ENCODE data around the gene DHRS13.
"Not testable (repeated sequence)": the region's sequence is repeated elsewhere in the genome, so short reads cannot be mapped to it uniquely, and the experiment has no call there.

The DHRS13 gene

DNA sequence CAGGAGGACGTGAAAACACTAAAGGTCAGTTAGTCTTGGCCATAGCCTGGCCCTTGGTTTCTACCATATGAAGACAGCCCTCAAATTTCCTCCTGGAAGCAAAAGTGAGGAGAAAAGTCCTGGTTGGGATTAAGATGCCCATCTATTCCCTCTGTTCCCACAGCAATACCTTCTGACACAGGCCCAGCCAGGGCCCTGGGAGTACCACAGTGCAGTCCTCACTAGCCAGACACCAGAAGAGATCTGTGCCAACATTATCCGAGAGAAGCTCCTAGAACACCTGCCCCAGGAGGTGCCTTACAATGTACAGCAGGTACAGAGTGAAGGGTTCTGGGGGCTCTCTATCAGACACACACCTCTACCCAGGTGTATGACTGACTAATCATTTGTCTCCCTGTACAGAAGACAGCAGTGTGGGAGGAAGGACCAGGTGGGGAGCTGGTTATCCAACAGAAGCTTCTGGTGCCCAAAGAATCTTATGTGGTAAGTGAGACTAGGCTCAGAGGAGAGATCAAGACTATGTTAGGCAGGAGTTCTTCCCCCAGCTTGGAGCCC lies 44.0 kb downstream of the DHRS13 start:
- DNase-seq (ENCODE audit: low spot score): no peak

DNA sequence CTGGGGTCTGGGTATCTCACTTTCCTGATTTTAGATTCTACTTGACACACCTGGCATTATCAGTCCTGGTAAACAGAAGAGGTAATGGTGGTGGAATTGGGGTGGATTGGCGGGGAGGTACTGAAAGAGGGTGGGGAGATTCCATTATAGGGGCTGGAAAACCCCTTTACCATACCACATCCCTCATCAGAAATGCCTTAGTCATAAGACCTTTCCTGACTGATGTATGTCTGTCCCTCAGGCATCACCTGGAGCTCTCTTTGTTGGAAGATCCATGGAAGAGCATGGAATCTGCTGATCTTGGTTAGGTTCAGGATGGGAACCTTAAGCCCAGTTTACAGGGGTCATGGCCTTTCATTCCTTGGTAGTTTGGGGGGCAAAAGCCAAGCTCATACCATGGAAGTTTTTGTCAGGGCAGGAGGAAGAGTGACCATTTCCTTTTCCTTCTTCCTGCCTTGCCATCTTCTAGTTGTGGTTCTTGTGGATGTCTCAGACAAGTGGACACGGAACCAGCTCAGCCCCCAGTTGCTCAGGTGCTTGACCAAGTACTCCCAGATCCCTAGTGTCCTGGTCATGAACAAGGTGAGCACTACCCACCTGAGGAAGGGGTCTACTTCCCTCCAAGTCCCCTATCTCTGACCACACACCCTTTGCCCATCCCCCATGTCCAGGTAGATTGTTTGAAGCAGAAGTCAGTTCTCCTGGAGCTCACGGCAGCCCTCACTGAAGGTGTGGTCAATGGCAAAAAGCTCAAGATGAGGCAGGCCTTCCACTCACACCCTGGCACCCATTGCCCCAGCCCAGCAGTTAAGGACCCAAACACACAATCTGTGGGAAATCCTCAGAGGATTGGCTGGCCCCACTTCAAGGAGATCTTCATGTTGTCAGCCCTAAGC lies 44.7 kb downstream of the DHRS13 start:
- no peak for DNase-seq (ENCODE audit: low spot score)

DNA sequence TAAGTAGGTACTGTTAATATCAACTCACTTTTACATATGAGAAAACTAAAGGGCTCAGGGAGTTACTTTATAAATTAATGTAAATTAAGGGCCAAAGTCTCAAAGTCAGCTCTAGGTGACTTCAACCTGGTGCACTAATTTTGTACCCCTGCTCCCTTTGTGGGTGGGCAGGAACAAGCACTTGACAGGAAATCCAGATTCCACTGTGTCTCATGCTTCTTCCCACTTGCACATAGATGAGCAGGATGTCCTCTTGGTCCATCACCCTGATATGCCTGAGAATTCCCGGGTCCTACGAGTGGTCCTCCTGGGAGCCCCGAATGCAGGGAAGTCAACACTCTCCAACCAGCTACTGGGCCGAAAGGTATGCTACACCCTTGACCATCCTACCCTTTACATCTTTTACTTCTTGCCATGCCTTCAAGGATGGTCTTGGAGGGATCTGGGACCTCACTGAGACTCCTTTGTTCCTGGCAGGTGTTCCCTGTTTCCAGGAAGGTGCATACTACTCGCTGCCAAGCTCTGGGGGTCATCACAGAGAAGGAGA lies 46.8 kb downstream of the DHRS13 start:
- DNase-seq (ENCODE audit: low spot score): no peak

DNA sequence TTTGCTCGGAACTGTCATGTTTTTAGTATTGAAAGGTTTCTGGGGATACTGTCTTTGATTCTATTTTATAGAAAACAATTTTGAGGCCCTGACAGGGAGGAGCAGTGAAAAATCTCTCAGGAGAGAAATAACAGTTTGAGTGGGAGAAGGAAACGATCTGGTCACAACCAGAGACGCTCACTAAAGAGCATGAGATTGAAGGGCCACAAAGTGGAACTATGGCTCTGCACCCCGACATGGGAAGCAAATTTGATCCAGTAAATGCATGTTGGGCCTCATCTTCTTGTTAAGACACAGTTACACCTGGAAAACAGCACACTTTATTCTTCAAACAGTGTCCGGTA lies 47.6 kb downstream of the DHRS13 start:
- no peak for DNase-seq (ENCODE audit: low spot score)

DNA sequence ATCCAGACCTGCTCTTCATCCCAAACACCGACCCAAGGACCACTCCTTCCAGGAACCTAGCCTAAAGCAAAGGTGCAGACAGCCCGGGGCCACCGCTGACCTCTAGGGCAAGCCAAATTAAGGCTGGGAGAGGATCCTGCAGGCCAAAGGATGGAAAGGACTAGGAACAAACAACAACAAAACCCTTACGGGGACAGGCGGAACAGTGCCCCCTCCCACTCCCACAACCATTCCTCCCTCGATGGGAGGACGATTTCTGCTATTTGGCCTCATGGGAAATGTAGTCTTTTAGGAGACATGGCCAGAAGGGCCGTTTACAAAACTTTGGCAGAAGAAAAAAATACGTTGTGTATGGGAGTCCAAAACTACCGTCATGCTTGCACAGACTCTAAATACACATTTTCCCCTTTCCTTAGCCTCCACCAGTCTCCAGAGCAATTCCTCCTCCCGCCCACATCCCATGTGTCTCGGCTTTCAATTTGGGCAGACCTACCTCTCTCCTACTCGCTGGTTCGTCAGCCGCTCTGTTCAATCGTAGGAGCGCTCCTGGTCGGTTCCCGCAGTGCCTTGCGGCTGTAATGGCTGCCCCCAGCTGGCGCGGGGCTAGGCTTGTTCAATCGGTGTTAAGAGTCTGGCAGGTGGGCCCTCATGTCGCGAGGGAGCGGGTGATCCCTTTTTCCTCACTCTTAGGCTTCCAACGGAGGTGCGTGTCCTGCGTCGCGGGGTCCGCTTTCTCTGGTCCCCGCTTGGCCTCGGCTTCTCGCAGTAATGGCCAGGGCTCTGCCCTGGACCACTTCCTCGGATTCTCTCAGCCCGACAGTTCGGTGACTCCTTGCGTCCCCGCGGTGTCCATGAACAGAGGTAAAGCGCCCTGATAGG lies 48.2 kb downstream of the DHRS13 start, which contains the start of gene ERAL1:
Gene ERAL1 (plus strand): TSS at position 560 of the 879 bp plus-strand sequence. CDS start 19 bp downstream, at position 579.
- DNase-seq (ENCODE audit: low spot score): peak; percentile 89

DNA sequence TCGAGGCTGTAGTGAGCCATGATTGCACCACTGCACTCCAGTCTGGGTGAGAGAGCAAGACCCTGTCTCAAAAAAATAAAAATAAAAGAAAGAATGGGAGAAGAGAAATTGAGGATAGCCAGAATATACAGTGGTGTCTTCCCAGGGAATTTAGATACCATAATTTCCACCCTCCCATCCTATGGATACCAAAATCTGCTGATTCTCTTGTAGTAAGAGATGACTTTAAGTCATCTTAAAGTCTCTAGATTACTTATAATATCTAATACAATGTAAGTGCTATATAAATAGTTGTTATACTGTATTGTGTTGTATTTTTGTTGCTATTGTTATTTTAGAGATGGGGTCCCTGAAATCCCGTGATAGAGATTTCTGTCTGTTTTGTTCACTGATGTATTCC lies 49.6 kb downstream of the DHRS13 start:
- DNase-seq (ENCODE audit: low spot score): no peak

DNA sequence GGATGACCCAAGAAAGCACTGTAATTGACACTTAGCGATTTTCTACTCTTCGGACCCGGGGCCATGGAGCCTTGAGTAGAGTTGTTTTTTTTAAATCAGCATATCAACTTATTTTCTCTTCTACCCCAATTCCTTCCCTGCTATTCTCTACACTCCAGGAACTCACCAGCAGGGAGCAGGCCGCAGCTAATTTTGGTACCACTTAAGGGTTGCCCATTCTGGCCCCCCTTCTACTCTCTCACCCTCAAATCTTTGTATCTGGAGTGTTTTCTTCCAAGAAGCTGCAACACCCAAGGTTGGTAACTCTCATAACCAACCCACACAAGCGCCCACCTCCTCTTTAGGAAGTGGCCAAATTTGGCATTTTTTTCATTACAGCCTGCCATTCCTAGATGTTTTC lies 53.6 kb downstream of the DHRS13 start:
- no peak for DNase-seq (ENCODE audit: low spot score)

DNA sequence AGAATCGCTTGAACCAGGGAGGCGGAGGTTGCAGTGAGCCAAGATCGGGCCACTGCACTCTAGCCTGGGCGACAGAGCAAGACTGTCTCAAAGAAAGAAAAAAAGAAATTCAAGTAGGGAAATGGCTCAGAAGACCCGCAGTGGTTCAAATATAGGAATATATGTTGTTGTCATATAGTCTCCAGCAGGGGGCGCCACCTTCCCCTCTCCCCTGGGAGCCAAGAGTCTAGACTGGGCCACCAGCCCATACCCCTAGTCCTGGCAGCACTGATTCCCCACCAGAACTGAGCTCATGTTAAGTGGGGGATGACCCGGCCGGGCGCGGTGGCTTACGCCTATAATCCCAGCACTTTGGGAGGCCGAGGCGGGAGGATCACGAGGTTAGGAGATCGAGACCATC lies 54.2 kb downstream of the DHRS13 start:
- DNase-seq (ENCODE audit: low spot score): not testable (repeated sequence)

Measured in pons (tissue), 1 donor.